NCI-H82 (cell line): ENCODE data around the gene GOLGA8B.
"Not testable (repeated sequence)": the region's sequence is repeated elsewhere in the genome, so short reads cannot be mapped to it uniquely, and the experiment has no call there.

Experiments
- DNase-seq: peaks from one replicate; lab custom pipeline; 2025; lab: John Stamatoyannopoulos, UW

The GOLGA8B gene

DNA sequence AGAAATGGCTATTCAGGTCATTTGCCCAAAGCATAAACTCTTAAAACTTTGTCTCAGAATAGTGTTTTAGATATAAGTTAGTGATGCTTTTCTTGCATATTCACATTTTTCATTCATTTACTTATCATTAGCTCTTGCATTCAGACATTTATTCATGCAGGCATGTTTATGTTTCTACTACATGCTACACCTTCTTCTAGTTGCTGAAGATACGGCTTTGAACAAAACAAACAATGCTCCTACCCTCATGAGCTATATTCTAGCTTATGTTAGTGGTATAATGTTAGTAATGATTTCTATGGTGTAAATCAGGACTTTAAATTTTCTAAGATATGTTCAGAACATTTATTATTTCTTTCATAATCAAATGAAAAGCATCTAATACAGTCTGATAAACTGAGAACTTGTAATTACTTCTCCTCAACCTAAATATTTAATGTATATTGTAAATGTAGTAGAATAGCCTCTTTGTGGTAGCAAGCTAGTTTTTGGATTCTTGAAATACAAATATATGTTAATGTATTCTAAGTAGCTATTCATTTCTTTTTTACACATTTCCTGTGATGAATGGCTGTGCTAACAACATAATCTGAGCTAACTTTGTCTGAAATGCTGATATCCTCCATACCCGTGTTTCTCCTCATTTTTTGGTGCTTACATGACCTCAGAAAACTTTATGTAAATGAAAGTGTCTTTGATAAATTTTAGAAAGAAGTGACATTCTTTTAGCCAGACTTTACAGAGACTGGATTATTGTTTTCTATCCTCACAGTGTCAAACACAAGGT, 15.5 kb upstream of the GOLGA8B start:
- DNase-seq = no peak

DNA sequence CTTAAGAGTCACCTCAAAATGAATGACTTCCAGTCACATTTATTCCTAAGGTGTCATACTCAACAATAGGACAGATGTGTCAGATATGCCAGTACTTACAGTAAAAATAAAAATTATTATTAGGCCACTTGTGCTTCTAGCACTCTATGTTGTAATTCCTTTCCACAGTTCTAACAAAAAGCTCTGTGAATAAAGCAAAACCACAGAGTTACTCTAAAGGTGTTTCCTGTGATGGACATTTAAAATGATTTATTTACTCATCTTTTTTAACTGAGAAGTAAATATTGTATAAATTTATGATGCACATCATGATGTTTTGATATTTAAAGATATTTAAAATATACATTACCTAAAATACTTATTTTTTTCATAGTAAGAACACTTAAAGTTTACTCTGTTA, 13.9 kb upstream of the GOLGA8B start:
- DNase-seq = no peak

DNA sequence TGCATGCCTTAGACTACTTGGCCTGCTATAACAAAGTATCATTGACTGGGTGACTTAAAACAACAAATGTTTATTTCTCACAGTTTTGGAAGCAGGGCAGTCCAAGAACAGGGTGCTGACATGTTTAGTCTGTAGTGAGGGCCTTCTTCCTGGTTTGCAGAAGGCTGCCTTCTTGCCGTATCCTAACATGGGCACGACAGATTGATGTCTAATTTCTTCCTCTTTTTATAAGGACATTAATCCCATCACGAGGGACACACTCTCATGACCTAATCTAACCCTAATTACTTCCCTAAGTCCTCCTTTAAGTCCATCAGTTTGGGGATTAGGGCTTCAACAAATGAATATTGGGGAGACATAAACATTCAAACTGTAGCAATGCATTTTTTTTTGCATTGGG, 10.9 kb upstream of the GOLGA8B start:
- peak; percentile 92 for DNase-seq

- DNase-seq = peak; percentile 27
These were observed 7.9 kb upstream of the GOLGA8B start for GRCh38 chr15:34591306-34591705.

DNA sequence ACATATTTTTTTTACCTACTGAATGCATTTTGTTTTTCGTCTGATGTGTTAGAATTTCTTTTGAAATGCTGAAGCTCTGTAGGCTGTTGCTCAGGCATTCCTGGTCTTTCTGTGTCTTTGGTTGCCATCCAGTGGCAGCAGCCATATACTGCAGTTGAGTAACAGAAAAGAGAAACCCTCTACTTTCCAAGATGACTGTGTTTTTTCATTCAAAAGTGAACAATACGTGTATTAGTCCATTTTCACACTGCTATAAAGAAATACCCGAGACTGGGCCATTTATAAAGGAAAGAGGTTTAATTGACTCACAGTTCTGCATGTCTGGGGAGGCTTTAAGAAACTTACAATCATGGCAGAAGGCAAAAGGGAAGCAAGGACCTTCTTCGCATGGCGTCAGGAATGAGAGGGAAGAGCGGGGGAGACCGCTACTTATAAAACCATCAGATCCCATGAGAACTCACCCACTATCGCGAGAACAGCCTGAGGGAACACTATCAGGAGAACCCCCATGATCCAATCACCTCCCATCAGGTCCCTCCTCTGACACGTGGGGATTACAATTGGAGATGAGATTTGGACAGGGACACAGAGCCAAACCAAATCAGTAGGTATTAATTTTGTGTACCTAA, 4.7 kb upstream of the GOLGA8B start:
- DNase-seq = peak; percentile 89

- DNase-seq = not testable (repeated sequence)
These were observed 2.5 kb upstream of the GOLGA8B start for GRCh38 chr15:34585966-34586365.

- peak; percentile 50 for DNase-seq
These were observed 1.5 kb upstream of the GOLGA8B start for GRCh38 chr15:34584996-34585395.

- no peak for DNase-seq
These were observed 848 bp upstream of the GOLGA8B start for GRCh38 chr15:34584330-34584668.

- peak; percentile 57 for DNase-seq
These were observed 735 bp downstream of the GOLGA8B start for GRCh38 chr15:34582461-34583371.

DNA sequence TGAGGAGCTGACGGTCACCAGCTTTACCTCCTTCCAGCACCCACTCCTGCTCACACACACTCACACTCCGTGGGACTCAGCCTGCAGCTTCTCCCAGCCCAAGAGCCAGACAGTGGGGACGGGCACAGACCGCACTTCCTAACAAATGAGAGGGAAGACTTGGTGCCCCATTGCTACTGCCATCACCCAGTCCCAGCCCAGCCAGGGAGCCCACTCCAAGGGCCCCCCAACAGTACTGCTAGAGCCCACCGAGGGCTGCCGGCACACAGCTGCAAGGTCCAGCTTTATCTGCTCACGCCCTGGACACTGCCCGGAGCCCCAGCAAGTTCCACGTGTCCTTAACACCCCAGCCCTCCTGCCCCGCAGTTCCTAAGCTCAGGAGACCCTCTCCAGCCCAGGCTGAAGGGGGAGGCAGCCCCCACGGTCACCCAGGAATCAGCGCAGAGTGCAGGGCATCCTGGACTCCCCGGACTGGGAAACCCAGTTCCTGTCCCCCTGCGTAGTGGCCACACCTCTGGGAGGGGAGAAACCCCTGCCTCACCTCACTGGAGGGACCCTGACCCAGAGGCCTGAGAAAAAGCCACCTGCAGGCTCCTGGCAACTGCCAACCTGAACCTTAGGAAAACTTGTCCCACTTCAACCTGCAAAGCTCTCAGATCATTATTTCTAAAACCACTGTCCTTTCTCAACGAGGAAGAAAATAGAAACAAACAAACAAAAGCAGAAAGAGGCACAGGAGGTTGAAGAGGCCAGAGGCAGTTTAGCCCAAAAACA, 1.6 kb downstream of the GOLGA8B start:
- DNase-seq = not testable (repeated sequence)

DNA sequence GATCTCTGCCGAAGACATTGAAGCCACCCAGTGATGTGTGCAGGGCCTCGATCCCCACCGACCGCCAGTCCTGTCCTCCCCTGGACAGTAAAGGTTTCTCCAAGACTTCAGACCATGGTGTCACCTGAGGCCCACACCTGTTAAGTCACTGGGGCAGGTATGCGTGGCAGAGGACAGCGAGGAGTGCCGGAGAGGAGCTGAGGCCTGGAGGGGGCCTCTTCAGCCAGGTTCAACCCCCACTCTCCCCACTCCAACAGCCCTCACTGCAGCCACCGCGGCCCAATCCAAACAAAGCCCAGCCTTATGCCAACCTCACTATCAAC, 2.4 kb downstream of the GOLGA8B start:
- DNase-seq = no peak

- DNase-seq = not testable (repeated sequence)
These were observed 3.0 kb downstream of the GOLGA8B start for GRCh38 chr15:34580251-34581042.

DNA sequence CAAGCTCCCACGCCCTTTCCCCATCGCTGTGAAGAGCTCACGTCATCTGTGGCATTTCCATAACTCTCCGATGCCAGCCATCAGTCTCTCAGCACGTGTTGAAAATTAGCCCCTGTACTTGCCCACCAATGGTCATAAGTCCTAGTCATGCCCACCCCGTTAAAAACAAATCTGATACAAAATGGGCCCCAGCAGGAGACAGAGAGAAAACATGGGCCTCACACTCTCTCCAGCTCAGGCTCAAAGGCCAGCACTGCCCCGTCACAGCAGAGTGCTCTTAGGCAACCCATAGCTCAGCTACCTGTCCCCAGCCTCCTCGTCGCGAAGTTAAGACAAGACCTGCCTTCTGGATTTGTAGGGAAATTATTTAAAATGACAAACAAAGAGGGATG, 5.2 kb downstream of the GOLGA8B start:
- no peak for DNase-seq

- DNase-seq = not testable (repeated sequence)
These were observed 5.7 kb downstream of the GOLGA8B start for GRCh38 chr15:34577658-34578282.

- DNase-seq = not testable (repeated sequence)
These were observed 8.4 kb downstream of the GOLGA8B start for GRCh38 chr15:34575035-34575434.

GRCh38 chr15:34572921-34573320, 10.5 kb downstream of the GOLGA8B start:
- DNase-seq = not testable (repeated sequence)

DNA sequence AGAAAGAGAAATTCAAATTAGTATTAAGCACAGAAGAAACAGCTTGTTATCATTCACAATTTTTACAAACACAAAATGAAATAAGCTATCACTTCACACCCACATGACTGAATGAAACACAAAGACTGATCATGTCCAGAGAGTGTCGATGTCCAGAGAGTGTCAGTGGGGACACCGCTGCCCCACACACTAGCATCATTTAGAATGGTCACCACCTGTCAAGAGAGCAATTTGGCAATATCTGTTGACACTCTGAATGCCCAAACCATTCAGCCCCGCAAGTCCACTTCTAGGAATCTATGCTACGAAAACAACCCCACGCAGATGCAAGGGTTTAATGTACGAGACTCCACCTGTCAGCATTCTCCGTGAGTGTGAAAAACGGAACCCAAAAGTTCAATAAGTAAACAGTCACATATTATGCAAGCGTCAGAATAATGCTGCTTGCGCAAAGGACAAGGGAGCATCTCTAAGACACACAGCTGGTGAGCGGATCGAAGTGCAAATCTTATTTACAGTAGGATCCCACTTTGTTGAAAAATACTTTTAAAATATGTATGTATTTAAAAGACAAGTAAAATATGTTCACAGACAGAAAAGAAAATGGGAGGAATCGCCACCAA, 11.3 kb downstream of the GOLGA8B start:
- not testable (repeated sequence) for DNase-seq

- DNase-seq = not testable (repeated sequence)
These were observed 13.6 kb downstream of the GOLGA8B start for GRCh38 chr15:34569670-34570396.

DNA sequence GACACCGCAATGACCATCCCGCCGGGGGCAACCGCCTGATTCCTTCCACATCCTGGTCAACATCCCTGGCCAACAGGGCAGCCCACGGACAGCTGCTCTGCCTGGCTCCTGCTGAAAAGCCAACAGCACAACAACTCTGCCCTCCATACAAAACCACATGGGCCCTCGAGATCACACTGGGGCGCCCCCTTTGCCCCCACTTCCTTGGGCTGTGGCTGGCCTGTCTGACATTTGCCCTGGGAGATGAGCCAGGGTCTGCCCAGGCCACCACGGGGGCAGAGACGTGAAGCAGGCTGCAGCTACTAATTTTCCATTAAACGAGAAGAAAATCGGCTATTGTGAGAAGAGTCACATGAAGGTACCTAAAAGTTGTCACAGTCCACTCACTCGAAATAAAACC, 16.3 kb downstream of the GOLGA8B start:
- not testable (repeated sequence) for DNase-seq
